ENCODE data around the gene SPINT2. TPM values are rescaled to one million over a fixed set of nuclear protein-coding genes. Genes with fewer than 3 reads are reported as not detected.
A peak's percentile ranks its signal among the peaks of the same experiment; 100 is the strongest.

SPINT2 gene
- total RNA-seq, 1 donor: 2.2 TPM

DNA sequence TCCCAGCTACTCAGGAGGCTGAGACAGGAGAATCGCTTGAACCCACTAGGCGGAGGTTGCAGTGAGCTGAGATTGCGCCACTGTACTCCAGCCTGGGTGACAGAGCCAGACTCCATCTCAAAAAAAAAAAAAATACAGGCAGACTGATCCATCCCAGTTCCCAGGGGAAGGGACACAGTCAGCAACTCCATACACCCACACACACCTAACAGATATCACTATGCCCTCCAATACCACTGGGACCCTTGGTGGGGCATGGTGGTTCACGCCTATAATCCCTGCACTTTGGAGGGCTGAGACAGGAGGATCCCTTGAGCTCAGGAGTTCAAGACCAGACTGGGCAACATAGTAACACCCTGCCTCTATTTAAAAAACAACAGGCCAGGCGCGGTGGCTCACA, 43.0 kb upstream of the SPINT2 start:
- H3K9me3 ChIP-seq (ENCODE audit: low read depth, low read length): no peaks in the 10 kb centered on the region
- peaks cover 4% of the 10 kb centered on the region for H3K4me1 ChIP-seq (ENCODE audit: insufficient read depth, low read length)
- H3K27ac ChIP-seq (ENCODE audit: low read depth, low read length): no peak overlapping the region
- TF ChIP-seq, protein P1, sequence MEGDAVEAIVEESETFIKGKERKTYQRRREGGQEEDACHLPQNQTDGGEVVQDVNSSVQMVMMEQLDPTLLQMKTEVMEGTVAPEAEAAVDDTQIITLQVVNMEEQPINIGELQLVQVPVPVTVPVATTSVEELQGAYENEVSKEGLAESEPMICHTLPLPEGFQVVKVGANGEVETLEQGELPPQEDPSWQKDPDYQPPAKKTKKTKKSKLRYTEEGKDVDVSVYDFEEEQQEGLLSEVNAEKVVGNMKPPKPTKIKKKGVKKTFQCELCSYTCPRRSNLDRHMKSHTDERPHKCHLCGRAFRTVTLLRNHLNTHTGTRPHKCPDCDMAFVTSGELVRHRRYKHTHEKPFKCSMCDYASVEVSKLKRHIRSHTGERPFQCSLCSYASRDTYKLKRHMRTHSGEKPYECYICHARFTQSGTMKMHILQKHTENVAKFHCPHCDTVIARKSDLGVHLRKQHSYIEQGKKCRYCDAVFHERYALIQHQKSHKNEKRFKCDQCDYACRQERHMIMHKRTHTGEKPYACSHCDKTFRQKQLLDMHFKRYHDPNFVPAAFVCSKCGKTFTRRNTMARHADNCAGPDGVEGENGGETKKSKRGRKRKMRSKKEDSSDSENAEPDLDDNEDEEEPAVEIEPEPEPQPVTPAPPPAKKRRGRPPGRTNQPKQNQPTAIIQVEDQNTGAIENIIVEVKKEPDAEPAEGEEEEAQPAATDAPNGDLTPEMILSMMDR (IDR thresholded peaks at IDR 0.05; ENCODE audit: extremely low read depth, low read depth, low read length): no peak
- peak; percentile 82 for DNase-seq (ENCODE audit: insufficient read length, low spot score, missing footprints)
- no peak overlapping the region for H3K4me2 ChIP-seq (ENCODE audit: insufficient read depth, low read length)
- H3K27me3 ChIP-seq (ENCODE audit: insufficient read depth, low read length): no peaks in the 10 kb centered on the region
- no peak overlapping the region for H2AFZ ChIP-seq (ENCODE audit: low read length)
- H3K36me3 ChIP-seq (ENCODE audit: insufficient read depth, low read length): no peaks in the 10 kb centered on the region
- no peaks in the 10 kb centered on the region for H4K20me1 ChIP-seq (ENCODE audit: insufficient read depth, low read length)
- H3K79me2 ChIP-seq (ENCODE audit: insufficient read depth, low read length): no peaks in the 10 kb centered on the region
- no peak overlapping the region for H3K4me3 ChIP-seq (ENCODE audit: insufficient read depth, low read length)

DNA sequence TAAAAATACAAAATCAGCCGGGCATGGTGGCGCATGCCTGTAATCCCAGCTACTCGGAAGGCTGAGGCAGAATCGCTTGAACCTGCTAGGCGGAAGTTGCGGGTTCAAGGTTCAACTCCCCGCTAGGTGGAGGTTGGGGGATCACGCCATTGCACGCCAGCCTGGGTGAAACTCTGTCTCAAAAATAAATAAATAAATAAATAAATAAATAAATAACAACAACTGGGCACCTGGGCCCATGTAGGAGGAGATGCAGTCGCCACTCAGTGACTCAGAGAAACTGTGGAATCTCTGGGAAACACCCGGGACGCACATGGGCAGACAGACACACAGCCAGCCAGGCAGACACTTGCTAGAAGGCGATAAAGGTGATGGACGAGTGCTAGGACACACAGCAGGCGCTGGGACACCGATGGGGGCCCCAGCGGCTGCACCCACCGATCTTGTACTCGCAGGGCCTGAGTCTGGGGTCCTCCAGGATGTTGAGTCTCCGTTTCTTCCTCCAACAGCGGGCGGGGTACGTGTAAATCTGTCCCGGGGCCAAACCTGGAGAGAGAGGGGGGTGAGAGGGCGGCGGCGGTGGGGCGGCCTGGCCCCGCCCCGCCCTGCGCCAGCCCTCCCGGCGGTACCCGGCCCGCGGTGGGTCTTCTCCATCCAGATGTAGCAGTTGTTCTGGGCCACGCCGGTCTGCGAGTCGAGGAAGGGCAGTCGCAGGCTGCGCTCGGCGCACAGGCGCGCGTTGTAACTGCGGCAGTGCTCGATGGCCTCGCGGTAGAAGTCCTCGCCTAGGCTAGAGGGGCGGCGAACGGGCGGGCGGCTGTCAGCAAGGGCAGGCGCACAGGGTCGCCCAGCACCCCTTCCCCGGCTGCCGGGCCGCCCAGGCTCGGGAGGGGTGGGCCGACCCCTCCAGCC, 42.2 kb upstream of the SPINT2 start:
- Histone ChIP-seq H3K27me3 (ENCODE audit: insufficient read depth, low read length) (no peaks in the 10 kb centered on the region), H3K4me2 (ENCODE audit: insufficient read depth, low read length) (no peak overlapping the region), H3K4me3 (ENCODE audit: insufficient read depth, low read length) (no peak overlapping the region), H3K36me3 (ENCODE audit: insufficient read depth, low read length) (no peaks in the 10 kb centered on the region), H3K4me1 (ENCODE audit: insufficient read depth, low read length) (peaks cover 4% of the 10 kb centered on the region), H3K9me3 (ENCODE audit: low read depth, low read length) (no peaks in the 10 kb centered on the region), H4K20me1 (ENCODE audit: insufficient read depth, low read length) (no peaks in the 10 kb centered on the region), H3K79me2 (ENCODE audit: insufficient read depth, low read length) (no peaks in the 10 kb centered on the region), H2AFZ (ENCODE audit: low read length) (no peak overlapping the region), H3K27ac (ENCODE audit: low read depth, low read length) (no peak overlapping the region)
- peak; percentile 83 for DNase-seq (ENCODE audit: insufficient read length, low spot score, missing footprints)
- TF ChIP-seq, protein P1 (IDR thresholded peaks at IDR 0.05; ENCODE audit: extremely low read depth, low read depth, low read length): no peak

DNA sequence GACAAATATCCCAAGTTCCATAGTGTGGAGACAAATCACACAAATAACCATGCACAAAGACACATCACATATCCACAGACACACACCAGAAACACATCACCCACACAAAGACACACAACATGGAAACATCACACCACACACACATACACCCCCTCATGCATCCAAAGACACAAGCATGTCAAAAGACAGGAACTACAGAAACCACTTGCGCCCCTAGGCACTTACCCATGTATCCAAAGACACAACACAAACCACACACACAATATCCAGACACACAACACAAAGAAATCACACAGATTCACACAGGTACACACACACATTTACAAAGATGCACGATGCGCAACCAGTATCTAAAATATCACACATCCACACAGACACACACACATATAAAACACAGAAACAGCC, 41.3 kb upstream of the SPINT2 start:
- Histone ChIP-seq H3K27ac (ENCODE audit: low read depth, low read length) (no peak overlapping the region), H4K20me1 (ENCODE audit: insufficient read depth, low read length) (no peaks in the 10 kb centered on the region), H3K4me2 (ENCODE audit: insufficient read depth, low read length) (peak overlapping the region; percentile 93), H2AFZ (ENCODE audit: low read length) (no peak overlapping the region), H3K79me2 (ENCODE audit: insufficient read depth, low read length) (no peaks in the 10 kb centered on the region), H3K9me3 (ENCODE audit: low read depth, low read length) (no peaks in the 10 kb centered on the region), H3K4me3 (ENCODE audit: insufficient read depth, low read length) (no peak overlapping the region), H3K4me1 (ENCODE audit: insufficient read depth, low read length) (peaks cover 4% of the 10 kb centered on the region), H3K36me3 (ENCODE audit: insufficient read depth, low read length) (no peaks in the 10 kb centered on the region), H3K27me3 (ENCODE audit: insufficient read depth, low read length) (peaks cover 3% of the 10 kb centered on the region)
- TF ChIP-seq, protein P1 (IDR thresholded peaks at IDR 0.05; ENCODE audit: extremely low read depth, low read depth, low read length): no peak
- DNase-seq (ENCODE audit: insufficient read length, low spot score, missing footprints): peak; percentile 61

DNA sequence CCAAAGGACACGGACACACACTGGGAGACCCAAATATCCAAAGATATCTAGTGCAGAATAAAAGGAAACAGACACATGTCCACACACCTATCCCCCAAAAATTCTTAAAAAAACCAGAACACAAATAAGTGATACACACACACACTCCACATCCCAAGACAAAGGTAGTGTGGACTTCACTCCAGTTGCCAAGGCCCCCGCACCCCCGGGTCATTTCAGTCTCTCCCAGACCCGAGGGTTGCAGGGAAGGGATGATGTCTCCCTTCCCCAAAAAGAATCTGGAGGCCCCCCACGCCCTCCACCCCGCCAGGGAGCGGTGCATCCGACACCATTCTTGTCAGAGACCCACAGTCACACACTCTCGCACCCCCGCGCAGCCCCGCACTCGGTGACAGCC, 40.8 kb upstream of the SPINT2 start:
- H4K20me1 ChIP-seq (ENCODE audit: insufficient read depth, low read length): no peaks in the 10 kb centered on the region
- TF ChIP-seq, protein P1 (IDR thresholded peaks at IDR 0.05; ENCODE audit: extremely low read depth, low read depth, low read length): no peak

More for the DNA sequence above, 40.8 kb upstream of the SPINT2 start:
- Histone ChIP-seq H3K79me2 (ENCODE audit: insufficient read depth, low read length) (no peaks in the 10 kb centered on the region), H3K36me3 (ENCODE audit: insufficient read depth, low read length) (no peaks in the 10 kb centered on the region), H2AFZ (ENCODE audit: low read length) (peak overlapping the region; percentile 61), H3K27ac (ENCODE audit: low read depth, low read length) (no peak overlapping the region), H3K4me2 (ENCODE audit: insufficient read depth, low read length) (peak overlapping the region; percentile 93), H3K27me3 (ENCODE audit: insufficient read depth, low read length) (peaks cover 3% of the 10 kb centered on the region), H3K4me3 (ENCODE audit: insufficient read depth, low read length) (peak overlapping the region; percentile 76), H3K9me3 (ENCODE audit: low read depth, low read length) (no peaks in the 10 kb centered on the region), H3K4me1 (ENCODE audit: insufficient read depth, low read length) (peaks cover 5% of the 10 kb centered on the region)
- peak; percentile 89 for DNase-seq (ENCODE audit: insufficient read length, low spot score, missing footprints)

All from osteoblast (primary cell).